GM23248 (cell line): ENCODE measurements around the gene PHKG2.

Source experiments
- EZH2 ChIP-seq: fragments of 200-600 bp; sonication (generic); IDR thresholded peaks from 2 replicates; pipeline ENCODE4 v1.6.1; 2018; ENCODE audit warnings: antibody characterized with exemption, mild to moderate bottlenecking; ENCODE audit not compliant: insufficient read depth, poor library complexity, severe bottlenecking
- EZH2phosphoT487 ChIP-seq: fragments of 200-600 bp; sonication (generic); IDR thresholded peaks from 2 replicates; pipeline ENCODE4 v1.6.1; 2018; ENCODE audit warnings: antibody characterized with exemption, moderate library complexity, mild to moderate bottlenecking, low read depth; ENCODE audit not compliant: insufficient read depth

DNA sequence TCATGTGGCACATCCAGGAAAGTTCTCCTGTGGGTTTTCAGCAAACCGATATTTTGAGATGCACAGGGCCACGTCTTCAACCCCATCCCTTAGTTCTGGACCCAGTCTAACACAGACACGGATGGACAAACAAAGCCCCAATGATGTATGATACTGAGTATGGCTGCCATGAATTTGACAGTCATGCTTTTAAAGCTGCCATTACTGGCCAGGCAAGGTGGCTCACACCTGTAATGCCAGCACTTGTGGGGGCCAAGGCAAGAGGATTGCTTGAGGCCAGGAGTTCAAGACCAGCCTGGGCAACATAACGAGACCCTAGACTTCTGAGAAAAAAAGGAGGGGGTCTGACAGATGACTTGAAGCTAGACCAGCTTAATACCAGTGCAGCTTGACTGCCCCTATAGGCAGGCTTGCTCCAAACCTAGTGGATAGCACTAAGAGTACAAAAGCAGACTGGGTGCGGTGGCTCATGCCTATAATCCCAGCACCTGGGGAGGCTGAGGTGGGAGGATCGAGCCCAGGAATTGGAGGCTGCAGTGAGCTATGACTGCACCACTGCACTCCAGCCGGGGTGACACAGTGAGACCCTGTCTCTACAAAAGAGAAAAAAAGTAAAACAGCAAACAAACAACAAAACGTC is 49.6 kb downstream of the PHKG2 start:
- TF ChIP-seq EZH2 (no peak), EZH2phosphoT487 (no peak)
